ENCODE results near the gene CREB5.
"Not testable (repeated sequence)": the region's sequence is repeated elsewhere in the genome, so short reads cannot be mapped to it uniquely, and the experiment has no call there.

Gene CREB5

GRCh38 chr7:28779954-28780353 lies 367.6 kb downstream of the CREB5 start:
- DNase-seq (ENCODE audit: low spot score) = no peak
- TF ChIP-seq, protein P1, sequence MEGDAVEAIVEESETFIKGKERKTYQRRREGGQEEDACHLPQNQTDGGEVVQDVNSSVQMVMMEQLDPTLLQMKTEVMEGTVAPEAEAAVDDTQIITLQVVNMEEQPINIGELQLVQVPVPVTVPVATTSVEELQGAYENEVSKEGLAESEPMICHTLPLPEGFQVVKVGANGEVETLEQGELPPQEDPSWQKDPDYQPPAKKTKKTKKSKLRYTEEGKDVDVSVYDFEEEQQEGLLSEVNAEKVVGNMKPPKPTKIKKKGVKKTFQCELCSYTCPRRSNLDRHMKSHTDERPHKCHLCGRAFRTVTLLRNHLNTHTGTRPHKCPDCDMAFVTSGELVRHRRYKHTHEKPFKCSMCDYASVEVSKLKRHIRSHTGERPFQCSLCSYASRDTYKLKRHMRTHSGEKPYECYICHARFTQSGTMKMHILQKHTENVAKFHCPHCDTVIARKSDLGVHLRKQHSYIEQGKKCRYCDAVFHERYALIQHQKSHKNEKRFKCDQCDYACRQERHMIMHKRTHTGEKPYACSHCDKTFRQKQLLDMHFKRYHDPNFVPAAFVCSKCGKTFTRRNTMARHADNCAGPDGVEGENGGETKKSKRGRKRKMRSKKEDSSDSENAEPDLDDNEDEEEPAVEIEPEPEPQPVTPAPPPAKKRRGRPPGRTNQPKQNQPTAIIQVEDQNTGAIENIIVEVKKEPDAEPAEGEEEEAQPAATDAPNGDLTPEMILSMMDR (IDR thresholded peaks at IDR 0.05; ENCODE audit: borderline replicate concordance, control extremely low read depth, extremely low read depth, insufficient read depth, missing control alignments) = no peak
- in situ Hi-C loops (cut with MboI; ENCODE audit: low sequenced_read_pairs, unreplicated experiment) = no loop called here

- TF ChIP-seq, protein P1 (IDR thresholded peaks at IDR 0.05; ENCODE audit: borderline replicate concordance, control extremely low read depth, extremely low read depth, insufficient read depth, missing control alignments) = no peak
- in situ Hi-C loops (cut with MboI; ENCODE audit: low sequenced_read_pairs, unreplicated experiment) = no loop called here
- DNase-seq (ENCODE audit: low spot score) = no peak
Measured at GRCh38 chr7:28782362-28782761, 370.0 kb downstream of the CREB5 start.

DNA sequence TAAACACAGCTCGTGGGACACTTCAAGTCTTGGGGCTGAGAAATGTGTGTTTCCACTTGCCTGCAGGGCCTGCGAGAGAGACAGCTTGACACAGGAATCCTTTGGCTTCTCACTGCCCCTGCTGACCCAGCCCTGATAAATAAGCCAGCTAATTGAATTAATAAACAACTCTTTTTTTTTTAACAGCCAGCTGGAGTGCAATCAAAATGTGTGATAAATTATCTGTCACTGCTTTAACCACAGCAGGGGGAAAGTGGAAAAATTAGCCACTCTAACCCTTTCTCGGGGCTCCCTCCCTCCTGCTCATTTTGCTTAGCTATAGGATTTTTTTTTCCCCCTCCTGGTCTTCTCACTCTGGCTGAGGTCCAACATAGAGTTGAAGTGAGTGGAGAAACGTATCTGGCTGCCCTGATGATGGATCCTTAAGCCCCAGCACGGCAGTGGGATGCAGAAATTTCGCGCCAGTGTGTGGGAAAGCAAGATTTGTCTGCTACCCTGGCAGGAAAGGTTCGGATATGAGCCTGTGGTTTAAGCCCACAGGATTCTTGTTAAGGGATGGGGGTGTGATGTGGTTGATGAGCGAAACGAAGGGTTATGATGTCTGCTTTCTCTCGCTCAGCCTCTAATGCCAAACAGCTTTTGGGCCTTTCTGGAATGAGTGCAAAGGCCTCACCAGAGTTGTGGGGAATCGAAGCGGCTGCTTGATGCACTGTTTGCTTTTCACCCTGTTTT lies 372.0 kb downstream of the CREB5 start:
- no peak for DNase-seq (ENCODE audit: low spot score)
- in situ Hi-C loops (cut with MboI; ENCODE audit: low sequenced_read_pairs, unreplicated experiment) = no loop called here
- TF ChIP-seq, protein P1 (IDR thresholded peaks at IDR 0.05; ENCODE audit: borderline replicate concordance, control extremely low read depth, extremely low read depth, insufficient read depth, missing control alignments) = no peak

- TF ChIP-seq, protein P1 (IDR thresholded peaks at IDR 0.05; ENCODE audit: borderline replicate concordance, control extremely low read depth, extremely low read depth, insufficient read depth, missing control alignments) = no peak
- in situ Hi-C loops (cut with MboI; ENCODE audit: low sequenced_read_pairs, unreplicated experiment) = no loop called here
- no peak for DNase-seq (ENCODE audit: low spot score)
Measured at GRCh38 chr7:28785041-28785995, 373.0 kb downstream of the CREB5 start.

GRCh38 chr7:28786156-28786555 lies 373.8 kb downstream of the CREB5 start:
- DNase-seq (ENCODE audit: low spot score); in situ Hi-C loops (cut with MboI; ENCODE audit: low sequenced_read_pairs, unreplicated experiment): not testable (repeated sequence)

DNA sequence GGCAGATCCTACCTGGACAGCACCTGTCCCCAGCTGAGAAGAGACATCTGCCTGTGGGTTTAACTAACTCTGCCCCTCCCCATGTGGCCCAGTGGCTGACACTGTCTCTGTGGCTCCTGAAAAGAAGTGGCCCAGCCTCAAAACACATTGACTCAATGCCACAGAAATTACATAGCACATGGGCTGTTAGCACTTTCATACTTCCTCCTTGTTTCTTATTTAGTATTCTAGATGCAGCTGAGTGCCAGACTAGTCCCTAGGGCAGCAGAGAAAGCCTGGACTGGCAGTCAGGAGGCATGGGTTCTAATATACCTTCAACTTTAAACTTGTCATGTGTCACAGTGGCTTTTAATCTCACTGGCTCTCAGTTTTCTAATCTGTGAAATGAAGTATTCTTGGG lies 374.8 kb downstream of the CREB5 start:
- no peak for DNase-seq (ENCODE audit: low spot score)
- in situ Hi-C loops (cut with MboI; ENCODE audit: low sequenced_read_pairs, unreplicated experiment) = no loop called here
- TF ChIP-seq, protein P1 (IDR thresholded peaks at IDR 0.05; ENCODE audit: borderline replicate concordance, control extremely low read depth, extremely low read depth, insufficient read depth, missing control alignments) = no peak

GRCh38 chr7:28790467-28790866 lies 378.1 kb downstream of the CREB5 start:
- in situ Hi-C loops (cut with MboI; ENCODE audit: low sequenced_read_pairs, unreplicated experiment) = no loop called here
- no peak for DNase-seq (ENCODE audit: low spot score)
- TF ChIP-seq, protein P1 (IDR thresholded peaks at IDR 0.05; ENCODE audit: borderline replicate concordance, control extremely low read depth, extremely low read depth, insufficient read depth, missing control alignments) = no peak
